Measurements from ENCODE around the gene JAG2.

Gene JAG2

DNA sequence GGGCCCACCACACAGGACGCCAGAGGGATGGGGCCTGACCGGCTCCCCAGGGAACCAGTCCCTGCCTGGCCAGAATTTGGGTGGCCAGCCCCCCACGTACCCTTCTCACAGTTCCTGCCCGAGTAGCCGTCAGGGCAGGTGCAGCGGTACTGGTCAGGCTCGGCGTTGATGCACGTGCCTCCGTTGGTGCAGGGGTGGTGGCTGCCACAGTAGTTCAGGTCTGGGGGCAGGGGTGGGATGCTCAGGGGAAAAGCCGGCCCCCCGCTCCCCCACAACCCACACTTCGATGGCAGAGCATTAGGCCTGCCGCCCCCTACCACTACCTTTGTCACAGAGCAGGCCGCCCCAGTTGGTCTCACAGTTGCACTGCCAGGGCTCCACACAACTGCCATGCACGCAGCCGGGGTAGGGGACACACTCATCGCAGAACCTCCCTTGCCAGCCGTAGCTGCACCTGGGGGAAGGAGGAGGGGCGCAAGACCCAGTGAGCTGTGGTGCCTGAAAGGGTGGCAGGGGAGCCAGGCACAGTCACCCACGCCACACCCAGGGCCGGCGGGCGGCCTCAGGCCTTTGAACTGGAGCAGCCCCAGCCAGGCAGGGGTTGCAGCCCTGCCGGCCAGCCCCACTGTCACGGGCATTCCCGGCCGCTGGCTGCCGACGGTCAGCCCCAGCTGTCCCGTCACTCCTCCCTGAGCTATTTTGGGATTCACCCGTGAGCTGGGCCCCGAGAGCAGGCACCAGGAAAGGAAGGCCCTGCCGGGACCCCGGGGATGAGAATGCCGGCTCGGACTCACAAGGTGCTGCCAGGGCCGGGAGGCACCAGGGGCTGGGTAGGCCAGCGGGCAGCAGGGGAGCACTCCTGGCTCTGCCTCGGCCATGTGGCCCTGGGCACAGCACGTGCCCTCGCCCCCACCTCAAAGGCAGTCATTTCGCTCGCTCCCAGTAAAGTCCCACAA is 16.5 kb downstream of the JAG2 start:
- TF ChIP-seq POLR2A (IDR thresholded peaks at IDR 0.05; ENCODE audit: low read length) (no peak), GATA1 (IDR thresholded peaks at IDR 0.05; ENCODE audit: low read depth, low read length) (no peak)
- DNase-seq: no peak

GRCh38 chr14:105151084-105151837 is 17.3 kb downstream of the JAG2 start:
- DNase-seq: no peak
- no peak for TF ChIP-seq POLR2A (IDR thresholded peaks at IDR 0.05; ENCODE audit: low read length)
- TF ChIP-seq GATA1 (IDR thresholded peaks at IDR 0.05; ENCODE audit: low read depth, low read length): no peak

DNA sequence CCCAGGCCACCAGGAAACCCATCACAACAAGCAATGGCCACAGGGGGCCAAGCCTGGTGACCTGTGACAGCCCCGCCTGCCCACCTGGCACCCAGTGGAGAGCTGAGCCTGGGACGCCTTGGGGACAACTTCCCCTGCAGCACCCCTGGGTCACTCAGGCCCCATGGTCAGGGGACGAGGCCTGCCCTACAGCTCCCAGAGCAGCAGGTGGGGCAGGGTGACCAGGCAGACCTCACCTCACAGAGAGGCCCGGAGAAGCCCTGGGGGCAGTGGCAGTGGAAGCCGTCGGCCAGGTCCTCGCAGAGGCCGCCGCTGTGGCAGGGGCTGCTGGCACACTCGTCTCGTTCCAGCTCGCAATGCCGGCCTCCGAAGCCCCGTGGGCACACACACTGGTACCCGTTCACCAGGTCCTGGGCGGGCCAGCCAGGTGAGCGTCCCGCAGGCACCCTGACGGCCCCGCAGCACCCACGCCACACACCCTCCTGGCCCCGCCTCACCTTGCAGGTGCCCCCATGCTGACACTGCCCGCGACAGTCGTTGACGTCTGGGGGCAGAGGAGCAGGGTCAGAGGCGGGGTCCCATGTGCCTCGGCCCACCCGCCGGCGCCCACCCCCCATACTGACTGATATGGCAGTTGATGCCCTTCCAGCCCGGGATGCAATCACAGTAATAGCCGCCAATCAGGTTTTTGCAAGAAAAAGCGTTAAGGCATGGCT is 18.1 kb downstream of the JAG2 start:
- no peak for DNase-seq
- no peak for TF ChIP-seq GATA1 (IDR thresholded peaks at IDR 0.05; ENCODE audit: low read depth, low read length)
- no peak for TF ChIP-seq POLR2A (IDR thresholded peaks at IDR 0.05; ENCODE audit: low read length)

DNA sequence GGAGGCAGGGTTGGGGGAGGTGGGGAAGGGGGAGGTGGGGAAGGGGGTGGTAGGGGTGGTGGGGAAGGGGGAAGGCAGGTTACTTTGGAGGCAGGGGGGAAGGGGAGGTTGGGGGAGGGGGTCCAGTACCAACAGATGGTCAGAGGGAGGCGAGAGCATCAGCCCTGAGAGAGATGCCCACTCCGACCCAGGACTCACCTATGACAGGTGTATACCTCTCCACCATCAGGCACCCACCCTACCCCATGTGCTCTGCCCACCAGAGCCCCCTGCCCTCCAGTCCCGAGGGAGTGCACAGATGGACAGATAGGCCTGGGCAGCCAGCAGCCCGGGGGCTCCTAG is 18.6 kb downstream of the JAG2 start:
- no peak for DNase-seq
- no peak for TF ChIP-seq GATA1 (IDR thresholded peaks at IDR 0.05; ENCODE audit: low read depth, low read length)
- no peak for TF ChIP-seq POLR2A (IDR thresholded peaks at IDR 0.05; ENCODE audit: low read length)

- TF ChIP-seq GATA1 (IDR thresholded peaks at IDR 0.05; ENCODE audit: low read depth, low read length) (no peak), POLR2A (IDR thresholded peaks at IDR 0.05; ENCODE audit: low read length) (no peak)
- DNase-seq: no peak
These were observed 19.3 kb downstream of the JAG2 start for GRCh38 chr14:105149146-105149781.

- no peak for TF ChIP-seq GATA1 (IDR thresholded peaks at IDR 0.05; ENCODE audit: low read depth, low read length)
- no peak for DNase-seq
These were observed 19.9 kb downstream of the JAG2 start for GRCh38 chr14:105148604-105149145.

DNA sequence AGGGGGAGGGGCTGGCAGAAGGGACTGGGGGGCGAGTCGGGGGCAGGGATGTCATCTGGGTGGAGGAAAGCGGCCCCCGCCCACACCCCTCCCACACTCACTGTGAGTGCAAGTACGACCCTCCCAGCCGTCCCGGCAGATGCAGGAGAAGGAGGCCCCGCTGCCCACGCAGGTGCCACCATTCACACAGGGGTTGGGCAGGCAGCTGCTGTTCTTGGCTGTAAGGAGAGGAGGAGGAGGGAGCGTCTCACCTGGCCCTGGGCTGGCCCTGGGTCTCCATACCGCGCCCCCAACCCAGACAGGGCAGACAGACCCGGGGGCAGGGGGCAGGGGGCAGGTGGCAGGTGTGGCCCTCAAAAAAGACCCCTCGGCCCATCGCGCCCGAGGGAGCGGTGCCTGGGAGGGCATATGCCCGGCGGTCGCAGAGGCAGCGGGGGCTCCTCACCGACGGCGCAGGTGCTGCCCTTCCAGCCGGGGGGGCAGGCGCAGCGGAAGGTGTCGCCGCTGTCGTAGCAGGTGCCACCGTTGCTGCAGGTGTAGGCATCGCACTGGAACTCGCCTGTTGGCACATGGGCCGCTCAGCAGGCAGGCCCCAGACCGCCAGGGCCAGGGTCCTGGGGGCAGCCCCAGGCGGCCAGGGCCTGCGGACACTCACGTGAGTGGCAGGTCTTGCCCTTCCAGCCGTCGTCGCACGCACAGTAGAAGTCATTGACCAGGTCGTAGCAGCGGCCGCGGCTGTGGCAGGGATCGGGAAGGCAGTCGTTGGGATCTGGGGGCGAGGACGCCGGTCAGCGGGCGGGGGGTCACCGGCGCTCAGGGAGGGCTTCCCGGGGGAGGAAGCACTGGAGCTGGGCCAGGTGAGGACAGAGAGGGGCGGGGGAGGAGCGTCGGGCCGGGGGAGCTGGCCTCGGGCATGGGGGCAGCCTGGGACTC is 20.6 kb downstream of the JAG2 start:
- no peak for TF ChIP-seq POLR2A (IDR thresholded peaks at IDR 0.05; ENCODE audit: low read length)
- no peak for TF ChIP-seq GATA1 (IDR thresholded peaks at IDR 0.05; ENCODE audit: low read depth, low read length)
- DNase-seq: no peak

GRCh38 chr14:105146976-105147635 is 21.5 kb downstream of the JAG2 start:
- TF ChIP-seq GATA1 (IDR thresholded peaks at IDR 0.05; ENCODE audit: low read depth, low read length) (no peak), POLR2A (IDR thresholded peaks at IDR 0.05; ENCODE audit: low read length) (no peak)
- DNase-seq: no peak

- no peak for DNase-seq
- no peak for TF ChIP-seq POLR2A (IDR thresholded peaks at IDR 0.05; ENCODE audit: low read length)
- no peak for TF ChIP-seq GATA1 (IDR thresholded peaks at IDR 0.05; ENCODE audit: low read depth, low read length)
These were observed 22.2 kb downstream of the JAG2 start for GRCh38 chr14:105146181-105146975.

DNA sequence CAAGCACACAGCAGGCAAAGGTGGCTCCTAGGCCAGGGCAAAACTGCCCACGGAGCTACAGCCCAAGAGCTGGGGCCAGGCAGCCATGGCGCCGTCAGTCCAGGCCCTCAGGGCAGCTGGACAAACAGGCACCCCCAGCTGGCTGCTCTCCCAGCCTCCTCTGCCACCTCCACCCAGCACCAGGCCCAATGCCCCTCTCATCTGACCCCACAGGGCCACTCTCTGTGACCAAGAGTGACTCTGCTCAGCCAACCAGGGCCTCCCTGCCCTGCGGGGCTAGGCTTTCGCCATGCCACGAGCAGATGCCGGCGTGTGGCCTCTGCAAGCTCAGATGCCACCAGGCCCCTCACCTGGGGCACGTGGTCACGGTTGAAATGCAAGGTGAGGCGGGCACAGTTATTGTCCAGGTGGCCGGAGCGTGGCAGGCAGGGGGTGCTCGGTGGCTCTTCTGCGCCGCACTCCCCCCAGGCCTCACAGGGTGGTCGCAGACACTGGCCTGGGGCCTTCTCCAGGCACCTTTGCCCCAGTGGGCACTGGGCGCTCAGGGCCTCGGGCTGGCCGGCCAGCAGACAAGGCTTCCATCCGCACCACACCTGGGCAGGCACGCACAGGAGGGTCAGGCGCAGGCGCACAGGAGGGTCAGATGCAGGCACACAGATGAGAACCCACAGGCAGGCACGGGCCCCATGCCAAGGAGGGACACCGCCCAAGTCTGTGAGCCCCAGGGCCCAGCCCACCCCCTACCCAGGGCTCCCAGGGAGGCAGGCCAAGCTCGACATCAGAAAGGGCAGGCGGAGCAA is 23.0 kb downstream of the JAG2 start:
- no peak for DNase-seq
- TF ChIP-seq GATA1 (IDR thresholded peaks at IDR 0.05; ENCODE audit: low read depth, low read length) (no peak), POLR2A (IDR thresholded peaks at IDR 0.05; ENCODE audit: low read length) (no peak)

All from erythroblast (primary cell).